ENCODE data around the gene PTH2R.

PTH2R gene

DNA sequence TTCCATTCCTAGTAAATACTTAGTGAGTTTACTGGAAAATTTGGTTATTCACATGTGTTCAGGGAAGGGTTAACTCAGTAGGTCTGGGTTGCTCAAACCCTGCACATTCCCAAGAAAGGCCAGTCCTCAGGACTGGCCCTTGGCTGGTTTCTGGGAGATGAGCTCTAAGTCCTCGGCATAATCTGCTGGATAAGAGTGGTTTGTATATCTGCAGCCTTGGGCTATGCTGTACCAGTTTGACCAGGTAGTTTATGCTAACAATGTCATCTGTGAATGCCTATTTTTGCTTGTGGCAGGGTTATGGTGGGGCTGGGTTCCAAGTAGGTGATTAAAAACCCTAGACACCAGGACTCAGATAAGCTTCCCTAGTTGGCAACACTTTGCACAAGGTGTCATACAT is 7.4 kb upstream of the PTH2R start:
- DNase-seq (ENCODE audit: low read depth), result no peak

DNA sequence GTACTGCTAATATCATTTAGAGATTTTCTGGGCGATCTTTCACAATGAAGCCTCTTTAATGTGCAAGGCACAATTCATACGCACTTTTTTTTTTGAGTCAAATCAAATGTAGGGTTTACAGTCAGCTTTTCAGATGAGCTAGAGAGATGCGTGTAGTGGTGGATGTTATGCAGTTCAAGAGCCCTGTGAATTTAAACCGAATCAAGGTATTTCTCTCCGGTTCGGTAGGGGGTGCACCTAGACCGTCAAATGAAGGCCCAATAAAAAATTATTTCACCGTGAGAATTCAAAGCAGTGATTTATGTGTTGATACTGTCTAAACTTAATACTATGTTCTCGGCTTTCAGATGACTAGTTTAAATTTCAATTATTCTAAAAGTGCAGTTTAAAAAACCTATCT is 1.1 kb downstream of the PTH2R start:
- TF ChIP-seq, protein P1, sequence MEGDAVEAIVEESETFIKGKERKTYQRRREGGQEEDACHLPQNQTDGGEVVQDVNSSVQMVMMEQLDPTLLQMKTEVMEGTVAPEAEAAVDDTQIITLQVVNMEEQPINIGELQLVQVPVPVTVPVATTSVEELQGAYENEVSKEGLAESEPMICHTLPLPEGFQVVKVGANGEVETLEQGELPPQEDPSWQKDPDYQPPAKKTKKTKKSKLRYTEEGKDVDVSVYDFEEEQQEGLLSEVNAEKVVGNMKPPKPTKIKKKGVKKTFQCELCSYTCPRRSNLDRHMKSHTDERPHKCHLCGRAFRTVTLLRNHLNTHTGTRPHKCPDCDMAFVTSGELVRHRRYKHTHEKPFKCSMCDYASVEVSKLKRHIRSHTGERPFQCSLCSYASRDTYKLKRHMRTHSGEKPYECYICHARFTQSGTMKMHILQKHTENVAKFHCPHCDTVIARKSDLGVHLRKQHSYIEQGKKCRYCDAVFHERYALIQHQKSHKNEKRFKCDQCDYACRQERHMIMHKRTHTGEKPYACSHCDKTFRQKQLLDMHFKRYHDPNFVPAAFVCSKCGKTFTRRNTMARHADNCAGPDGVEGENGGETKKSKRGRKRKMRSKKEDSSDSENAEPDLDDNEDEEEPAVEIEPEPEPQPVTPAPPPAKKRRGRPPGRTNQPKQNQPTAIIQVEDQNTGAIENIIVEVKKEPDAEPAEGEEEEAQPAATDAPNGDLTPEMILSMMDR (IDR thresholded peaks at IDR 0.05; ENCODE audit: low read length, missing control alignments), result peak; percentile 20
- DNase-seq (ENCODE audit: low read depth), result peak; percentile 35
- H3K4me3 ChIP-seq (replicated peaks; ENCODE audit: low read depth, low read length), result no peak overlapping the region

More for the DNA sequence above, 7.4 kb upstream of the PTH2R start:
- H3K4me3 ChIP-seq (replicated peaks; ENCODE audit: low read depth, low read length), result no peak overlapping the region
- TF ChIP-seq, protein P1 (IDR thresholded peaks at IDR 0.05; ENCODE audit: low read length, missing control alignments), result no peak

DNA sequence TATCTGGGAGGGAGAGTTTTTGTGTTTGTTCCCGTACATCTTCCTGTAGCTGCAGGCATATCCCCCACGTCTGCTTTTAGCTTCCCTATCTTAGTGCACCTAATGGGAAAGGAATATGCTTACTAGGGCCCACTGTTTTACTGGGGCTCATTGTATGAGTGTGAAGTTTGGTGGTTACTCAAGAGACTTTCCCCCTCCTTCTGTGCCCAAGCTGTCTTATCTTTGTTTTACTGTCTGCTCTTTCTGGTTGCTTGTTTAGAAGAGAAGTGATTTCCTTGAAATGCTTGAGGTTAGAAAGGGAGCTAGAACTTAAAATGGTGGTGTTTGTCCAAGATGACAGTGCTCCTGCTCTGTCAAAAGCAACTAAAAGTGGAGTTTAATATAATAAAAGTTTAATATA is 7.3 kb downstream of the PTH2R start:
- no peak overlapping the region for H3K4me3 ChIP-seq (replicated peaks; ENCODE audit: low read depth, low read length)
- TF ChIP-seq, protein P1 (IDR thresholded peaks at IDR 0.05; ENCODE audit: low read length, missing control alignments), result no peak
- DNase-seq (ENCODE audit: low read depth), result no peak

DNA sequence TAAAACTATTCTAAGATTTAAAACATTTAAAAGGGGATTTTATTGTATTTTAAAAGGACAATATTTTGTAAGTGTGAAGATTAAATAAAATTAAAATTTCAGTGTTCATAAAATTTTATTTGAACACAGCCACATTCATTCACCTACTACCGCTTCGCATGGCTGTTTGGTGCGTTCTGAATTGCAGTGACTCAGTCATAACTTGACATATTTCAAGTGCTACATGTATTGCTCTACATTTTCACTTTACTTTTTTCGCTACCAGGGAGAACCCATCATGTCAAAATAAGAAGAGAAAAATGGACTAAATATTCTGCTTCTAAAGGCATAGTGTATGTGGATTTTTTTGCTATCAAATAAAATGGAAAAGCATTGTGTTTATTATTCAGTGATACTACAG is 8.7 kb downstream of the PTH2R start:
- DNase-seq (ENCODE audit: low read depth), result no peak
- H3K4me3 ChIP-seq (replicated peaks; ENCODE audit: low read depth, low read length), result no peak overlapping the region
- TF ChIP-seq, protein P1 (IDR thresholded peaks at IDR 0.05; ENCODE audit: low read length, missing control alignments), result no peak

DNA sequence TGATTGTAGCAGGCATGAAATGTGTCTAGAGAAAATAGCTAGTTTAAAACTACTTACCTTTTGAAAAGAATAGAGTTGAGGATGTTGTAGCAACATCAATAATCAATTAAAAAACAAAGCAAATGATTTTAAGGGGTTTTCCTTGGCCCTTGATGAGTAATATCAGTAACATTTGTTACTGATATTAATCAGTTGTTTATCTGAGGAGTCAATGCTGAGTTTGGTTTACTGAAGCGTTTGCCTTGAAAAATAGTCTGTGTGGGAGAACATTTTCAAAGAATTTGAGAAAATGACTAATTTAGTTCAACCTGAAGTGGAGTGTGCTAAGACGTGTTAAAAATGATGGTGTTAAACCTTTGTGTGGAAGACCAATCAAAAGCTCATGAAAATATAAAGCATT is 9.3 kb downstream of the PTH2R start:
- no peak for DNase-seq (ENCODE audit: low read depth)
- H3K4me3 ChIP-seq (replicated peaks; ENCODE audit: low read depth, low read length), result no peak overlapping the region
- TF ChIP-seq, protein P1 (IDR thresholded peaks at IDR 0.05; ENCODE audit: low read length, missing control alignments), result no peak

DNA sequence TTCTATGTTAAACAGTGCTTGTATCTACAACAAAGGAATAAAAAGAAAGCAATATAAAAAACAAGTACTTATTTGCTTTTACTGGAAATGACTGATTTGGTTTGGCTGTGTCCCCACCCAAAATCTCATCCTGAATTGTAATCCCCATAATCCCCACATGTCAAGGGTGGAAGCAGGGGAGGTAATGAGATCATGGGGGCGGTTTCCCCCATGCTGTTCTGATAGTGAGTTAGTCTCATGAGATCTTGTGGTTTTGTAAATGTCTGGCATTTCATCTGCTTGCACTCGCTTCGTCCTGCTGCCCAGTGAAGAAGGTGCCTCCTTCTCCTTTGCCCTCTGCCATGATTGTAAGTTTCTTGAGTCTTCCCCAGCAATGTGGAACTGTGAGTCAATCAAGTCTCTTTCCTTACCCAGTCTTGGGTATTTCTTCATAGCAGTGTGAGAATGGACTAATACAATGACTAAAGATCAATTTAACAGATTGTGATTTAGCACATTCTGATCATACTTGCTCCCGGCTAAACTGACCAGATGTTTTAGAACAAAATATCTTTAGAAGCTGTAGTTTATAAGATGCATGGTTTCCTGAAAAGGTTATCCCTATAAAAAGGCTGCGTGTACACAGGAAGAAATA is 19.9 kb downstream of the PTH2R start:
- DNase-seq (ENCODE audit: low read depth), result no peak
- H3K4me3 ChIP-seq (replicated peaks; ENCODE audit: low read depth, low read length), result no peak overlapping the region
- TF ChIP-seq, protein P1 (IDR thresholded peaks at IDR 0.05; ENCODE audit: low read length, missing control alignments), result no peak

DNA sequence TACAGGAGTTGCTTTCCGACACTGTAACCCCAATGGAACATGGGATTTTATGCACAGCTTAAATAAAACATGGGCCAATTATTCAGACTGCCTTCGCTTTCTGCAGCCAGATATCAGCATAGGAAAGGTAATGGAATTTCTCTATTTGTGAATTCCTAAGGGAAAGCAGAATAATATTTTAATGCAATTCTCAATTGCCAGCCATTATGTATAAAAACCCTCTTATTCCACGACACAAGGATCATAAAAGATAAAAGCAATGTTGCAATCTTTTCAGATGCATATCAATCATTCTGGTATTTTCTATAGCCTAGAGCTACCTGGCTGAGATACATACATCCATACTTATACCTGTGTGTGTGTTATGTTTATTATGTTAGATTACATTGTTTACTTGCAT is 31.2 kb downstream of the PTH2R start:
- TF ChIP-seq, protein P1 (IDR thresholded peaks at IDR 0.05; ENCODE audit: low read length, missing control alignments), result no peak
- no peak for DNase-seq (ENCODE audit: low read depth)
- H3K4me3 ChIP-seq (replicated peaks; ENCODE audit: low read depth, low read length), result no peak overlapping the region

All from fibroblast of pulmonary artery (primary cell).